ENCODE measurements around the gene FSD1. TPM values are rescaled to one million over a fixed set of nuclear protein-coding genes. Genes with fewer than 3 reads are reported as not detected.

Gene FSD1
- 1.9 TPM in 1 of 2 replicates, not detected in the other for total RNA-seq

DNA sequence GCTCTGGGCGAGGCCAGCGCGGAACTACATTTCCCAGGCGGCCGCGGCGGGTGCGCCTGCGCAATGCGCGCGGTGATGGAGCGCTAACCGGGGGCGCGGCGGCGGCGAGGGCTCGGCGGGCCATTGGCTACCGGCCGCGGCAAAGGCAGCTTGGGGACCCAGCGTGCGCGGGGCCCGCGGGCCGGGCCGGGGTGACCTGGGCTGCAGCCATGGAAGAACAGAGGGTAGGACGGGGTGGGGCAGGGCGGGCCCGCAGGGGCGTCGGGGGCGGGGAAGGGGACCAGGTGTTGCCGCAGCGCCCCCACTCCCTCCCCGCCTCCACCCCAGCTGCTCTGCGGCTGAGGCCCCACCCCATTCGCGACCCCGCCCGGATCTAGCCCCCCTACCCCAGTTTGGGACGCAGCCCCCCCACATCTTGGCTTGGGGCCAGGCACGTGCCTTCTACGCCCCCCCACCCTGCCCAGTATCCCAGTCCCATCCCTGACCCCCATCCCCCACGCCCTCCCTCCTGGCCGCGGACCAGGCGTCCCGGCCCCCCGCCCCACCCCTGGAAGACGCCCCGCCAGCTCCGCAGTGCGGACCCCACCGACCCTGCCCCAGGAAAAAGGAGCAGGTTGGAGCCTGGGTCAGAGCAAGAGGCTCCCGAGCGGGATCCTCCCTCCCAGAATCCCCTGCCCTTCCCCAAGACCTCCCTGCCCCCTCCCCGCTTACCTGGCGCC lies at the start of gene FSD1:
FSD1 (plus strand) TSS at position 61 of the 719 bp plus-strand sequence; CDS start at position 210, 149 bp downstream.

GRCh38 chr19:4278419-4279266 lies 25.8 kb upstream of the FSD1 start, which contains the start of gene SHD:
SHD (plus strand) TSS chr19:4279266; CDS start chr19:4280064, 798 bp downstream.

GRCh38 chr19:4302243-4302640 lies 2.2 kb upstream of the FSD1 start, which contains the start of gene TMIGD2:
TMIGD2 (minus strand) TSS chr19:4302389; CDS start chr19:4302385, 4 bp downstream.

DNA sequence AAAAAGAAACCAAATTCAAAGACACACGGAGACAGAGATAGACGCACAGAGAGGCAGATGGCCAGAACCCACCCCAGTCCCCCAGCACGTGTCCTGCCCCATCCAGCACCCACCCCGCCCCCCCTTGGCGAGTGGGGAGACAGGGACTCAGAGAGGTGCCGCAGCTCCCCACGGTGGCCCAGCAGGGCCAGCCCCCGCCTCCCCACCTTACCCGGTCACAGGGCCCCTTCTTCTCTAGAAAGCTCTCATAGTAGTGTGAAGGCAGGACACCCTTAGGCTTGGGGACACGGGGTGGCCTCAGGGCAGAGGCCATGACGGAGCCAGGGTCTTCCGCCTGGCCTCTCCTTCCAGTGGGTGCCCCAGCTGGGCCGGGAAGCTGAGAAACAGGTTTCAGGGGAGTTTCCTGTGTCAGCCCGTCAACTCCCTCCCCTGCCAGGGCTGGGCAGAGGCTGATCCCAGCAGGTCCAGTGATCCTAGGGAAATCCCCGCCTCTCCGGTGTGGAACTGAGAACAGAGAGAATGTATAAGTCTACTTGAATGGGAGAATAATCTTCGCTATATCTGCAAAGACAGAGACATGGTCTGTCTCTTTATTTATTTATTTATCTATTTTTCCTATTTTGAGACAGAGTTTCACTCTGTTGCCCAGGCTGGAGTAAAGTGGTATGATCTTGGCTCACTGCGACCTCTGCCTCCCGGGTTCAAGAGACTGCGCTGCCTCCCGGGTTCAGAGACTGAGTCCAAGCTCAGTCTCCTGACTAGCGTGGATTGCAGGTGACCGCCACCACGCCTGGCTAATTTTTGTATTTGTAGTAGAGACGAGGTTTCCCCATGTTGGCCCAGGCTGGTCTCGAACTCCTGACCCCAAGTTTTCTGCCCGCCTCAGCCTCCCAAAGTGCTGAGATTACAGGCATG lies 34.3 kb downstream of the FSD1 start, which contains the start of gene STAP2:
STAP2 (minus strand) TSS at position 387 of the 915 bp plus-strand sequence; CDS start at position 313, 74 bp downstream.

GRCh38 chr19:4343370-4344307 lies 39.2 kb downstream of the FSD1 start, which contains the start of gene MPND:
MPND (plus strand) TSS chr19:4343562; CDS start chr19:4343594, 32 bp downstream.

Other genes with a start within 250 kb of the FSD1 start
- 34.5 and 35.9 TPM in 2 replicates for gene ZBTB7A, start 237.7 kb upstream of the FSD1 start, total RNA-seq
- gene MAP2K2, start 180.5 kb upstream of the FSD1 start, total RNA-seq = 155 and 173 TPM in 2 replicates
- gene CREB3L3, start 151.0 kb upstream of the FSD1 start, total RNA-seq = not detected in 2 replicates
- gene SIRT6, start 122.0 kb upstream of the FSD1 start, total RNA-seq = 9.0 and 28.0 TPM in 2 replicates
- gene ANKRD24, start 121.9 kb upstream of the FSD1 start, total RNA-seq = 0.72 TPM in 1 of 2 replicates, not detected in the other
- gene EBI3, start 75.1 kb upstream of the FSD1 start, total RNA-seq = 0.96 TPM in 1 of 2 replicates, not detected in the other
- 18.5 and 20.2 TPM in 2 replicates for gene YJU2, start 57.5 kb upstream of the FSD1 start, total RNA-seq
- not detected in 2 replicates for gene SHD, start 25.3 kb upstream of the FSD1 start, total RNA-seq
- not detected in 2 replicates for gene TMIGD2, start 2.2 kb upstream of the FSD1 start, total RNA-seq
- 76.3 and 95.2 TPM in 2 replicates for gene STAP2, start 34.2 kb downstream of the FSD1 start, total RNA-seq
- gene MPND, start 39.0 kb downstream of the FSD1 start, total RNA-seq = 2.8 and 4.3 TPM in 2 replicates
- gene SH3GL1, start 95.9 kb downstream of the FSD1 start, total RNA-seq = 34.3 and 43.9 TPM in 2 replicates
- 3.9 and 4.5 TPM in 2 replicates for gene CHAF1A, start 98.0 kb downstream of the FSD1 start, total RNA-seq
- gene UBXN6, start 153.2 kb downstream of the FSD1 start, total RNA-seq = 95.7 and 106 TPM in 2 replicates
- gene HDGFL2, start 167.7 kb downstream of the FSD1 start, total RNA-seq = 25.8 and 34.9 TPM in 2 replicates
- gene PLIN4, start 213.9 kb downstream of the FSD1 start, total RNA-seq = 1.7 and 8.7 TPM in 2 replicates
- 0.96 TPM in 1 of 2 replicates, not detected in the other for gene PLIN5, start 230.6 kb downstream of the FSD1 start, total RNA-seq
- gene LRG1, start 235.4 kb downstream of the FSD1 start, total RNA-seq = 0.72 TPM in 1 of 2 replicates, not detected in the other